Activated B cell treated with CpG ODN at 0.5 μM for 24 hours (primary cell): ENCODE measurements around the gene MYZAP. TPM values are rescaled to one million over a fixed set of nuclear protein-coding genes. Genes with fewer than 3 reads are reported as not detected.
A peak's percentile ranks its signal among the peaks of the same experiment; 100 is the strongest.

Experiments
- ATAC-seq: fragments of 200-7000 bp; cut with Tn5 transposase; one replicate; pipeline ENCODE4 v1.10.0; 2021; ENCODE audit warnings: low read depth, mild to moderate bottlenecking, moderate library complexity
- CTCF ChIA-PET: fragments of 350-600 bp; sonication (Branson Sonifier 250); formaldehyde crosslinking; loops from one replicate; lab custom pipeline; 2021; ENCODE audit warnings: antibody characterized with exemption; lab: Charles Lee
- POLR2A ChIA-PET: fragments of 350-600 bp; sonication (Branson Sonifier 250); formaldehyde crosslinking; loops from one replicate; lab custom pipeline; 2021; ENCODE audit warnings: antibody characterized with exemption; lab: Charles Lee
- DNase-seq: peaks from one replicate; pipeline ENCODE4 v3.0.0; 2022
- H3K27ac Mint-ChIP-seq: one replicate; pipeline ENCODE4 v1.8.0; 2020; ENCODE audit warnings: mixed read lengths
- H3K27me3 Mint-ChIP-seq: one replicate; pipeline ENCODE4 v1.8.0; 2021; ENCODE audit warnings: mixed read lengths
- H3K36me3 Mint-ChIP-seq: one replicate; pipeline ENCODE4 v1.8.0; 2021; ENCODE audit warnings: low read depth, mixed read lengths
- H3K4me1 Mint-ChIP-seq: one replicate; pipeline ENCODE4 v1.8.0; 2021; ENCODE audit warnings: mixed read lengths
- H3K4me3 Mint-ChIP-seq: one replicate; pipeline ENCODE4 v1.8.0; 2020; ENCODE audit warnings: mild to moderate bottlenecking, mixed read lengths
- H3K9me3 Mint-ChIP-seq: one replicate; pipeline ENCODE4 v1.8.0; 2020; ENCODE audit warnings: mixed read lengths
- CTCF ChIP-seq: fragments of 200-600 bp; IDR thresholded peaks from one replicate; pipeline ENCODE4 v1.8.0; 2022; ENCODE audit warnings: antibody characterized with exemption, mild to moderate bottlenecking
- intact Hi-C: fragments of 100-400 bp; cut with micrococcal nuclease; formaldehyde crosslinking; loops from one replicate; pipeline ENCODE4 v1.15.1; 2024
- total RNA-seq: library from RNA; stranded (reverse); gene quantifications from 2 replicates; pipeline ENCODE4 v1.2.3, GENCODE V29; 2022

Gene MYZAP
- total RNA-seq, 1 donor from 2014 or later: 1.00 TPM

- Mint-ChIP-seq H3K9me3 (no peaks in the 10 kb centered on the region), H3K27ac (no peak overlapping the region), H3K4me3 (no peak overlapping the region), H3K36me3 (no peaks in the 10 kb centered on the region), H3K27me3 (no peaks in the 10 kb centered on the region), H3K4me1 (no peaks in the 10 kb centered on the region)
- intact Hi-C loops: no loop called here
- no peak for TF ChIP-seq CTCF
- DNase-seq (no peak), ATAC-seq (no peak)
- ChIA-PET POLR2A (no interaction called here), CTCF (no interaction called here)
Measured at GRCh38 chr15:57730876-57731275, 139.2 kb downstream of the MYZAP start.

GRCh38 chr15:57731530-57732103, 139.9 kb downstream of the MYZAP start:
- DNase-seq (no peak), ATAC-seq (no peak)
- Mint-ChIP-seq H3K4me1 (no peaks in the 10 kb centered on the region), H3K4me3 (no peak overlapping the region), H3K27ac (no peak overlapping the region), H3K36me3 (no peaks in the 10 kb centered on the region), H3K27me3 (no peaks in the 10 kb centered on the region), H3K9me3 (no peaks in the 10 kb centered on the region)
- CTCF ChIA-PET: interaction anchor here (0.8 to 1.9 kb wide), 3 partner anchors 9 to 172 kb away, joined by 3 to 10 read pairs (median 6); no protein-coding TSS in a partner anchor
- POLR2A ChIA-PET: interaction anchor here (1.5 kb wide), 1 partner anchor 25 kb away, joined by 5 read pairs; the partner anchor contains the start of gene POLR2M
- intact Hi-C loops: no loop called here
- no peak for TF ChIP-seq CTCF

DNA sequence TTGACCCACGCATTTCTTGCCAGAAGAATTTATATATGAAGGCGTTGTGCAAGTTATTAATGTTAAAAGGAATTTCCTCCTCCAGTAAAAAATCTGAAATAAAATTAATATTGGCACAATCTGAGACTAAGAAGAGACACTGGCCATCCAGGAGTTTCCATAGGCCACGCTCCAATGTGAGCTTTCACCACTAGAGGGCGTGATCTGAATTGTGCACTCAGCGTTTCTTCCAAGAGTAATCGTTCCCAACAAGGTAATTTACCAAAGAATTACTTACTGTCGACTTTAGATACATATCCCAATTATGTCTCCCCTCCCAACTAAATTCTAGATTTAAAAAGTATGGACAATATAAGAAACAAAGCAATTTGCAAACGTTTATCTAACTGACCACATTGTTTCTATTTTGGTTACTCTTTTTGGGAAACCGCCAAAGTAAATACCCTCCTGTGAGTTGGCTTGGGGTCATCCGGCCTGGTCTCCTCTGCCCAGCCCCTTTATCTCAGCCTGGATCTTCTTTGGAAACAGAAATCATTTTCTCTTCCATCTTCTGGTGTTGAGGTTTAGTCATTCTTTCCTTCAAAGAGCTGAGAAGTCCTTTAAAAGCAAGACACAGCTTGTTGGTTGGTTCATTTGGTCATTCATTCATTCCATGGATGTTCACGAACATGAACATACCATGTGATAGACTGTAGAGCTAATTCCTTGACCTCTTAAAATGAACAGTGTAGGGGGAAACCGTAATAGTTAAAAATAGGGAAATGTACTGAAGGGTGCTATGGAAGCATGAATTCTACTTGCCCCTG, 141.0 kb downstream of the MYZAP start:
- Mint-ChIP-seq H3K4me3 (no peak overlapping the region), H3K9me3 (no peaks in the 10 kb centered on the region), H3K27ac (no peak overlapping the region), H3K36me3 (no peaks in the 10 kb centered on the region), H3K4me1 (no peaks in the 10 kb centered on the region), H3K27me3 (no peaks in the 10 kb centered on the region)
- ATAC-seq (peak; percentile 49), DNase-seq (no peak)
- POLR2A ChIA-PET: interaction anchor here (1.5 kb wide), 1 partner anchor 26 kb away, joined by 5 read pairs; the partner anchor contains the start of gene POLR2M
- CTCF ChIA-PET: interaction anchor here (0.8 to 1.9 kb wide), 13 partner anchors 8 to 204 kb away, joined by 3 to 10 read pairs (median 4); no protein-coding TSS in a partner anchor
- TF ChIP-seq CTCF: no peak
- intact Hi-C loops: no loop called here

- Mint-ChIP-seq H3K27me3 (no peaks in the 10 kb centered on the region), H3K27ac (no peak overlapping the region), H3K4me1 (no peaks in the 10 kb centered on the region), H3K36me3 (no peaks in the 10 kb centered on the region), H3K4me3 (no peak overlapping the region), H3K9me3 (no peaks in the 10 kb centered on the region)
- intact Hi-C loops: no loop called here
- POLR2A ChIA-PET: no interaction called here
- ATAC-seq (no peak), DNase-seq (no peak)
- CTCF ChIA-PET: interaction anchor here (2.4 kb wide), 1 partner anchor 28 kb away, joined by 5 read pairs; the partner anchor contains the start of gene POLR2M
- TF ChIP-seq CTCF: no peak
Measured at GRCh38 chr15:57734860-57735259, 143.2 kb downstream of the MYZAP start.

Other genes with a start within 250 kb of the MYZAP start
- gene CGNL1, start 215.4 kb upstream of the MYZAP start, total RNA-seq: 0.11 and 0.15 TPM in 2 replicates
- gene POLR2M, start 114.8 kb downstream of the MYZAP start, total RNA-seq: 53.8 and 65.2 TPM in 2 replicates